Measurements from ENCODE around the gene SOBP.

DNA sequence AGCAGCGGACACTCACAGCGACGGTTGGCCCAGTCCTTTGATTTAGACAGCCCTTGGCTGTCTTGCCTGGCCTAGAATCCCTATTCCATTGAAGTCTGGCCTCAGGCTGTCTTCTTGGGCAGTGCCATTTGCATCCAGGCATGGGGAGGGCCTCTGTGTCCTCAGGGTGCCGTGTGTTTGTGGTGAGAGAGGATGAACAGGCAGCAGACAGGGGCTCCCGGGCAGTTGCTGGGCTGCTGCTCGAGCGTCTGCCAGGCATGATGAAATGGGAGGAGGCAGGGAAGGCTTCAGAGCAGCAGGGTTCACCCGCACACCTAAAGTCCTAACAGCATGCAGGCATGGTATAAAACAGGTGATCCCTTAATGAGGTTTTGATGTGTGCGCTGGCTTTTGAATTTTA, 126.9 kb downstream of the SOBP start:
- TF ChIP-seq, protein P1, sequence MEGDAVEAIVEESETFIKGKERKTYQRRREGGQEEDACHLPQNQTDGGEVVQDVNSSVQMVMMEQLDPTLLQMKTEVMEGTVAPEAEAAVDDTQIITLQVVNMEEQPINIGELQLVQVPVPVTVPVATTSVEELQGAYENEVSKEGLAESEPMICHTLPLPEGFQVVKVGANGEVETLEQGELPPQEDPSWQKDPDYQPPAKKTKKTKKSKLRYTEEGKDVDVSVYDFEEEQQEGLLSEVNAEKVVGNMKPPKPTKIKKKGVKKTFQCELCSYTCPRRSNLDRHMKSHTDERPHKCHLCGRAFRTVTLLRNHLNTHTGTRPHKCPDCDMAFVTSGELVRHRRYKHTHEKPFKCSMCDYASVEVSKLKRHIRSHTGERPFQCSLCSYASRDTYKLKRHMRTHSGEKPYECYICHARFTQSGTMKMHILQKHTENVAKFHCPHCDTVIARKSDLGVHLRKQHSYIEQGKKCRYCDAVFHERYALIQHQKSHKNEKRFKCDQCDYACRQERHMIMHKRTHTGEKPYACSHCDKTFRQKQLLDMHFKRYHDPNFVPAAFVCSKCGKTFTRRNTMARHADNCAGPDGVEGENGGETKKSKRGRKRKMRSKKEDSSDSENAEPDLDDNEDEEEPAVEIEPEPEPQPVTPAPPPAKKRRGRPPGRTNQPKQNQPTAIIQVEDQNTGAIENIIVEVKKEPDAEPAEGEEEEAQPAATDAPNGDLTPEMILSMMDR (IDR thresholded peaks at IDR 0.05 in 4 of 5, conservative IDR thresholded peaks at IDR 0.05 in 1 of 5) = no peak
- TF ChIP-seq POLR2A (IDR thresholded peaks at IDR 0.05) = no peak

Data from gastrocnemius medialis (tissue), 4 donors.